Measurements from ENCODE around the gene DBF4B. TPM values are rescaled to one million over a fixed set of nuclear protein-coding genes. Genes with fewer than 3 reads are reported as not detected.

The DBF4B gene
- total RNA-seq, 1 experiment from 2014 or later, result 32.9 TPM

DNA sequence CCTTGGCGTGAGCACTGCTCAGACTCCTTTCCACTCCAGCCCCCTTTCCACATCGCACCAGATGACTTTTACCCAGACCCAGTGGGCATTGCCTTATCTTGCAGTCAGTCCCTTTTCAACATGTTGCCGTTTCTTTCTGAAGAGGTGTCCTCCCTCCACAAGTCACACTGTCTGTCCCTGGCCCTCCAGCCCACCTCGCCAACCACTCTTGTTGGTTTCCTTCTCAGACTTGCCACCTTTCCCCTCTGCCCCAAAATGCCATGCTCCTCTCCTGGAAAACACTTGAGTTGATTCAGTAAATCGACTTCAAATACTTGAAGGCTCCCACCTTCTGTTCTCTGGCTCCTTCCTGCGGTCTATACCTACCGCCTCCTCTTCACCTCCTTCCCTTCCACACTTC is 42.9 kb downstream of the DBF4B start:
- TF ChIP-seq, protein P1, sequence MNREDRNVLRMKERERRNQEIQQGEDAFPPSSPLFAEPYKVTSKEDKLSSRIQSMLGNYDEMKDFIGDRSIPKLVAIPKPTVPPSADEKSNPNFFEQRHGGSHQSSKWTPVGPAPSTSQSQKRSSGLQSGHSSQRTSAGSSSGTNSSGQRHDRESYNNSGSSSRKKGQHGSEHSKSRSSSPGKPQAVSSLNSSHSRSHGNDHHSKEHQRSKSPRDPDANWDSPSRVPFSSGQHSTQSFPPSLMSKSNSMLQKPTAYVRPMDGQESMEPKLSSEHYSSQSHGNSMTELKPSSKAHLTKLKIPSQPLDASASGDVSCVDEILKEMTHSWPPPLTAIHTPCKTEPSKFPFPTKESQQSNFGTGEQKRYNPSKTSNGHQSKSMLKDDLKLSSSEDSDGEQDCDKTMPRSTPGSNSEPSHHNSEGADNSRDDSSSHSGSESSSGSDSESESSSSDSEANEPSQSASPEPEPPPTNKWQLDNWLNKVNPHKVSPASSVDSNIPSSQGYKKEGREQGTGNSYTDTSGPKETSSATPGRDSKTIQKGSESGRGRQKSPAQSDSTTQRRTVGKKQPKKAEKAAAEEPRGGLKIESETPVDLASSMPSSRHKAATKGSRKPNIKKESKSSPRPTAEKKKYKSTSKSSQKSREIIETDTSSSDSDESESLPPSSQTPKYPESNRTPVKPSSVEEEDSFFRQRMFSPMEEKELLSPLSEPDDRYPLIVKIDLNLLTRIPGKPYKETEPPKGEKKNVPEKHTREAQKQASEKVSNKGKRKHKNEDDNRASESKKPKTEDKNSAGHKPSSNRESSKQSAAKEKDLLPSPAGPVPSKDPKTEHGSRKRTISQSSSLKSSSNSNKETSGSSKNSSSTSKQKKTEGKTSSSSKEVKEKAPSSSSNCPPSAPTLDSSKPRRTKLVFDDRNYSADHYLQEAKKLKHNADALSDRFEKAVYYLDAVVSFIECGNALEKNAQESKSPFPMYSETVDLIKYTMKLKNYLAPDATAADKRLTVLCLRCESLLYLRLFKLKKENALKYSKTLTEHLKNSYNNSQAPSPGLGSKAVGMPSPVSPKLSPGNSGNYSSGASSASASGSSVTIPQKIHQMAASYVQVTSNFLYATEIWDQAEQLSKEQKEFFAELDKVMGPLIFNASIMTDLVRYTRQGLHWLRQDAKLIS (CRISPR knock-in tag; IDR thresholded peaks at IDR 0.05; ENCODE audit: borderline replicate concordance), result no peak
- no peak for TF ChIP-seq OVOL2 (CRISPR knock-in tag; IDR thresholded peaks at IDR 0.05; ENCODE audit: borderline replicate concordance)
- no peak for TF ChIP-seq ZNF396 (CRISPR knock-in tag; IDR thresholded peaks at IDR 0.05; ENCODE audit: borderline replicate concordance)
- TF ChIP-seq, protein P2, sequence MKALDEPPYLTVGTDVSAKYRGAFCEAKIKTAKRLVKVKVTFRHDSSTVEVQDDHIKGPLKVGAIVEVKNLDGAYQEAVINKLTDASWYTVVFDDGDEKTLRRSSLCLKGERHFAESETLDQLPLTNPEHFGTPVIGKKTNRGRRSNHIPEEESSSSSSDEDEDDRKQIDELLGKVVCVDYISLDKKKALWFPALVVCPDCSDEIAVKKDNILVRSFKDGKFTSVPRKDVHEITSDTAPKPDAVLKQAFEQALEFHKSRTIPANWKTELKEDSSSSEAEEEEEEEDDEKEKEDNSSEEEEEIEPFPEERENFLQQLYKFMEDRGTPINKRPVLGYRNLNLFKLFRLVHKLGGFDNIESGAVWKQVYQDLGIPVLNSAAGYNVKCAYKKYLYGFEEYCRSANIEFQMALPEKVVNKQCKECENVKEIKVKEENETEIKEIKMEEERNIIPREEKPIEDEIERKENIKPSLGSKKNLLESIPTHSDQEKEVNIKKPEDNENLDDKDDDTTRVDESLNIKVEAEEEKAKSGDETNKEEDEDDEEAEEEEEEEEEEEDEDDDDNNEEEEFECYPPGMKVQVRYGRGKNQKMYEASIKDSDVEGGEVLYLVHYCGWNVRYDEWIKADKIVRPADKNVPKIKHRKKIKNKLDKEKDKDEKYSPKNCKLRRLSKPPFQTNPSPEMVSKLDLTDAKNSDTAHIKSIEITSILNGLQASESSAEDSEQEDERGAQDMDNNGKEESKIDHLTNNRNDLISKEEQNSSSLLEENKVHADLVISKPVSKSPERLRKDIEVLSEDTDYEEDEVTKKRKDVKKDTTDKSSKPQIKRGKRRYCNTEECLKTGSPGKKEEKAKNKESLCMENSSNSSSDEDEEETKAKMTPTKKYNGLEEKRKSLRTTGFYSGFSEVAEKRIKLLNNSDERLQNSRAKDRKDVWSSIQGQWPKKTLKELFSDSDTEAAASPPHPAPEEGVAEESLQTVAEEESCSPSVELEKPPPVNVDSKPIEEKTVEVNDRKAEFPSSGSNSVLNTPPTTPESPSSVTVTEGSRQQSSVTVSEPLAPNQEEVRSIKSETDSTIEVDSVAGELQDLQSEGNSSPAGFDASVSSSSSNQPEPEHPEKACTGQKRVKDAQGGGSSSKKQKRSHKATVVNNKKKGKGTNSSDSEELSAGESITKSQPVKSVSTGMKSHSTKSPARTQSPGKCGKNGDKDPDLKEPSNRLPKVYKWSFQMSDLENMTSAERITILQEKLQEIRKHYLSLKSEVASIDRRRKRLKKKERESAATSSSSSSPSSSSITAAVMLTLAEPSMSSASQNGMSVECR (CRISPR knock-in tag; IDR thresholded peaks at IDR 0.05; ENCODE audit: borderline replicate concordance), result no peak
- no peak for TF ChIP-seq ZNF671 (CRISPR knock-in tag; IDR thresholded peaks at IDR 0.05)
- TF ChIP-seq GABPB1 (CRISPR knock-in tag; IDR thresholded peaks at IDR 0.05), result no peak
- TF ChIP-seq PRRX2 (CRISPR knock-in tag; IDR thresholded peaks at IDR 0.05), result no peak
- TF ChIP-seq JUN (CRISPR knock-in tag; IDR thresholded peaks at IDR 0.05), result no peak
- TF ChIP-seq NR3C1 (CRISPR knock-in tag; conservative IDR thresholded peaks at IDR 0.05; ENCODE audit: low read depth), result no peak
- TF ChIP-seq, protein P3, sequence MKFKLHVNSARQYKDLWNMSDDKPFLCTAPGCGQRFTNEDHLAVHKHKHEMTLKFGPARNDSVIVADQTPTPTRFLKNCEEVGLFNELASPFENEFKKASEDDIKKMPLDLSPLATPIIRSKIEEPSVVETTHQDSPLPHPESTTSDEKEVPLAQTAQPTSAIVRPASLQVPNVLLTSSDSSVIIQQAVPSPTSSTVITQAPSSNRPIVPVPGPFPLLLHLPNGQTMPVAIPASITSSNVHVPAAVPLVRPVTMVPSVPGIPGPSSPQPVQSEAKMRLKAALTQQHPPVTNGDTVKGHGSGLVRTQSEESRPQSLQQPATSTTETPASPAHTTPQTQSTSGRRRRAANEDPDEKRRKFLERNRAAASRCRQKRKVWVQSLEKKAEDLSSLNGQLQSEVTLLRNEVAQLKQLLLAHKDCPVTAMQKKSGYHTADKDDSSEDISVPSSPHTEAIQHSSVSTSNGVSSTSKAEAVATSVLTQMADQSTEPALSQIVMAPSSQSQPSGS (CRISPR knock-in tag; IDR thresholded peaks at IDR 0.05; ENCODE audit: borderline replicate concordance, low read depth), result no peak
- TF ChIP-seq ZNF263 (CRISPR knock-in tag; IDR thresholded peaks at IDR 0.05; ENCODE audit: low read depth), result no peak
- TF ChIP-seq, protein P4, sequence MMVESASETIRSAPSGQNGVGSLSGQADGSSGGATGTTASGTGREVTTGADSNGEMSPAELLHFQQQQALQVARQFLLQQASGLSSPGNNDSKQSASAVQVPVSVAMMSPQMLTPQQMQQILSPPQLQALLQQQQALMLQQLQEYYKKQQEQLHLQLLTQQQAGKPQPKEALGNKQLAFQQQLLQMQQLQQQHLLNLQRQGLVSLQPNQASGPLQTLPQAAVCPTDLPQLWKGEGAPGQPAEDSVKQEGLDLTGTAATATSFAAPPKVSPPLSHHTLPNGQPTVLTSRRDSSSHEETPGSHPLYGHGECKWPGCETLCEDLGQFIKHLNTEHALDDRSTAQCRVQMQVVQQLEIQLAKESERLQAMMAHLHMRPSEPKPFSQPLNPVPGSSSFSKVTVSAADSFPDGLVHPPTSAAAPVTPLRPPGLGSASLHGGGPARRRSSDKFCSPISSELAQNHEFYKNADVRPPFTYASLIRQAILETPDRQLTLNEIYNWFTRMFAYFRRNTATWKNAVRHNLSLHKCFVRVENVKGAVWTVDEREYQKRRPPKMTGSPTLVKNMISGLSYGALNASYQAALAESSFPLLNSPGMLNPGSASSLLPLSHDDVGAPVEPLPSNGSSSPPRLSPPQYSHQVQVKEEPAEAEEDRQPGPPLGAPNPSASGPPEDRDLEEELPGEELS (CRISPR knock-in tag; IDR thresholded peaks at IDR 0.05), result no peak
- TF ChIP-seq, protein P5, sequence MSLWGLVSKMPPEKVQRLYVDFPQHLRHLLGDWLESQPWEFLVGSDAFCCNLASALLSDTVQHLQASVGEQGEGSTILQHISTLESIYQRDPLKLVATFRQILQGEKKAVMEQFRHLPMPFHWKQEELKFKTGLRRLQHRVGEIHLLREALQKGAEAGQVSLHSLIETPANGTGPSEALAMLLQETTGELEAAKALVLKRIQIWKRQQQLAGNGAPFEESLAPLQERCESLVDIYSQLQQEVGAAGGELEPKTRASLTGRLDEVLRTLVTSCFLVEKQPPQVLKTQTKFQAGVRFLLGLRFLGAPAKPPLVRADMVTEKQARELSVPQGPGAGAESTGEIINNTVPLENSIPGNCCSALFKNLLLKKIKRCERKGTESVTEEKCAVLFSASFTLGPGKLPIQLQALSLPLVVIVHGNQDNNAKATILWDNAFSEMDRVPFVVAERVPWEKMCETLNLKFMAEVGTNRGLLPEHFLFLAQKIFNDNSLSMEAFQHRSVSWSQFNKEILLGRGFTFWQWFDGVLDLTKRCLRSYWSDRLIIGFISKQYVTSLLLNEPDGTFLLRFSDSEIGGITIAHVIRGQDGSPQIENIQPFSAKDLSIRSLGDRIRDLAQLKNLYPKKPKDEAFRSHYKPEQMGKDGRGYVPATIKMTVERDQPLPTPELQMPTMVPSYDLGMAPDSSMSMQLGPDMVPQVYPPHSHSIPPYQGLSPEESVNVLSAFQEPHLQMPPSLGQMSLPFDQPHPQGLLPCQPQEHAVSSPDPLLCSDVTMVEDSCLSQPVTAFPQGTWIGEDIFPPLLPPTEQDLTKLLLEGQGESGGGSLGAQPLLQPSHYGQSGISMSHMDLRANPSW (CRISPR knock-in tag; conservative IDR thresholded peaks at IDR 0.05; ENCODE audit: low read depth), result no peak
- TF ChIP-seq KAT7 (CRISPR knock-in tag; IDR thresholded peaks at IDR 0.05; ENCODE audit: borderline replicate concordance), result no peak
- TF ChIP-seq, protein P6, sequence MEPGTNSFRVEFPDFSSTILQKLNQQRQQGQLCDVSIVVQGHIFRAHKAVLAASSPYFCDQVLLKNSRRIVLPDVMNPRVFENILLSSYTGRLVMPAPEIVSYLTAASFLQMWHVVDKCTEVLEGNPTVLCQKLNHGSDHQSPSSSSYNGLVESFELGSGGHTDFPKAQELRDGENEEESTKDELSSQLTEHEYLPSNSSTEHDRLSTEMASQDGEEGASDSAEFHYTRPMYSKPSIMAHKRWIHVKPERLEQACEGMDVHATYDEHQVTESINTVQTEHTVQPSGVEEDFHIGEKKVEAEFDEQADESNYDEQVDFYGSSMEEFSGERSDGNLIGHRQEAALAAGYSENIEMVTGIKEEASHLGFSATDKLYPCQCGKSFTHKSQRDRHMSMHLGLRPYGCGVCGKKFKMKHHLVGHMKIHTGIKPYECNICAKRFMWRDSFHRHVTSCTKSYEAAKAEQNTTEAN (CRISPR knock-in tag; IDR thresholded peaks at IDR 0.05), result no peak
- TF ChIP-seq TEAD4 (CRISPR knock-in tag; IDR thresholded peaks at IDR 0.05), result no peak
- no peak for TF ChIP-seq ESRRA (CRISPR knock-in tag; IDR thresholded peaks at IDR 0.05; ENCODE audit: borderline replicate concordance)
- ATAC-seq (no peak), DNase-seq (ENCODE audit: low spot score) (no peak)
- H3K9me3 Mint-ChIP-seq, result peaks cover 3% of the 10 kb centered on the region; the same call in 1 of the 2 replicates
- peaks cover 21% of the 10 kb centered on the region for H3K27me3 Mint-ChIP-seq (ENCODE audit: low read depth)
- peaks cover 23% of the 10 kb centered on the region for H3K36me3 Mint-ChIP-seq
- H3K4me1 Mint-ChIP-seq, result no peaks in the 10 kb centered on the region; the same call in 1 of the 2 replicates
- peak overlapping the region; percentile 29 for H3K27ac Mint-ChIP-seq
- no peak overlapping the region for H3K4me3 Mint-ChIP-seq
- CTCF ChIA-PET, result interaction anchor here (0.6 to 1.9 kb wide), 3 partner anchors 12 to 218 kb away, joined by 3 to 4 read pairs (median 4); no protein-coding TSS in a partner anchor
- POLR2A ChIA-PET, result interaction anchor here (0.5 kb wide), 1 partner anchor 42 kb away, joined by 5 read pairs; no protein-coding TSS in a partner anchor
